ENCODE measurements around the gene NLRP14. TPM values are rescaled to one million over a fixed set of nuclear protein-coding genes. Genes with fewer than 3 reads are reported as not detected.

NLRP14 gene
- total and polyA plus RNA-seq, 2 of the 8 experiments (the other 6 are each of a cell fraction or from before 2014, with no cell fraction given) = 0.05 TPM; not detected in 1

Other genes starting within 250 kb of the NLRP14 start
- gene OR2AG2, start 248.5 kb upstream of the NLRP14 start, total RNA-seq (2021; fragmentation: NEBNext Ultra II Directional; extraction: Animal tissue kit (Norgen Biotek cat#: 25700)) = 0.17 and 0.22 TPM in 2 replicates
- 0.49 and 0.74 TPM in 2 replicates for gene OR2AG2, start 248.5 kb upstream of the NLRP14 start, polyA plus RNA-seq (2011; rRNA removed)
- gene OR2AG1, start 237.5 kb upstream of the NLRP14 start, total RNA-seq (2021; fragmentation: NEBNext Ultra II Directional; extraction: Animal tissue kit (Norgen Biotek cat#: 25700)) = not detected in 2 replicates
- gene OR2AG1, start 237.5 kb upstream of the NLRP14 start, polyA plus RNA-seq (2011; rRNA removed) = not detected in 2 replicates
- gene OR6A2, start 220.8 kb upstream of the NLRP14 start, total RNA-seq (2021; fragmentation: NEBNext Ultra II Directional; extraction: Animal tissue kit (Norgen Biotek cat#: 25700)) = 0.10 and 0.20 TPM in 2 replicates
- gene OR6A2, start 220.8 kb upstream of the NLRP14 start, polyA plus RNA-seq (2011; rRNA removed) = 0.14 TPM in 2 replicates
- gene OR10A5, start 174.8 kb upstream of the NLRP14 start, total RNA-seq (2021; fragmentation: NEBNext Ultra II Directional; extraction: Animal tissue kit (Norgen Biotek cat#: 25700)) = not detected in 2 replicates
- not detected in 2 replicates for gene OR10A5, start 174.8 kb upstream of the NLRP14 start, polyA plus RNA-seq (2011; rRNA removed)
- gene OR10A2, start 157.4 kb upstream of the NLRP14 start, total RNA-seq (2021; fragmentation: NEBNext Ultra II Directional; extraction: Animal tissue kit (Norgen Biotek cat#: 25700)) = not detected in 2 replicates
- not detected in 2 replicates for gene OR10A2, start 157.4 kb upstream of the NLRP14 start, polyA plus RNA-seq (2011; rRNA removed)
- not detected in 2 replicates for gene OR10A4, start 143.9 kb upstream of the NLRP14 start, total RNA-seq (2021; fragmentation: NEBNext Ultra II Directional; extraction: Animal tissue kit (Norgen Biotek cat#: 25700))
- gene OR10A4, start 143.9 kb upstream of the NLRP14 start, polyA plus RNA-seq (2011; rRNA removed) = not detected in 2 replicates
- gene OR2D2, start 128.0 kb upstream of the NLRP14 start, total RNA-seq (2021; fragmentation: NEBNext Ultra II Directional; extraction: Animal tissue kit (Norgen Biotek cat#: 25700)) = 0.29 TPM in 1 of 2 replicates, not detected in the other
- 0.08 and 0.15 TPM in 2 replicates for gene OR2D2, start 128.0 kb upstream of the NLRP14 start, polyA plus RNA-seq (2011; rRNA removed)
- not detected in 2 replicates for gene OR2D3, start 99.5 kb upstream of the NLRP14 start, total RNA-seq (2021; fragmentation: NEBNext Ultra II Directional; extraction: Animal tissue kit (Norgen Biotek cat#: 25700))
- gene OR2D3, start 99.5 kb upstream of the NLRP14 start, polyA plus RNA-seq (2011; rRNA removed) = not detected in 2 replicates
- 17.1 and 17.9 TPM in 2 replicates for gene ZNF215, start 94.1 kb upstream of the NLRP14 start, total RNA-seq (2021; fragmentation: NEBNext Ultra II Directional; extraction: Animal tissue kit (Norgen Biotek cat#: 25700))
- 4.3 and 6.4 TPM in 2 replicates for gene ZNF215, start 94.1 kb upstream of the NLRP14 start, polyA plus RNA-seq (2011; rRNA removed)
- 3.2 and 5.0 TPM in 2 replicates for gene ZNF214, start 133 bp upstream of the NLRP14 start, total RNA-seq (2021; fragmentation: NEBNext Ultra II Directional; extraction: Animal tissue kit (Norgen Biotek cat#: 25700))
- 0.71 and 0.80 TPM in 2 replicates for gene ZNF214, start 133 bp upstream of the NLRP14 start, polyA plus RNA-seq (2011; rRNA removed)
- gene RBMXL2, start 68.5 kb downstream of the NLRP14 start, total RNA-seq (2021; fragmentation: NEBNext Ultra II Directional; extraction: Animal tissue kit (Norgen Biotek cat#: 25700)) = not detected in 2 replicates
- gene RBMXL2, start 68.5 kb downstream of the NLRP14 start, polyA plus RNA-seq (2011; rRNA removed) = not detected in 2 replicates
- gene SYT9, start 231.4 kb downstream of the NLRP14 start, total RNA-seq (2021; fragmentation: NEBNext Ultra II Directional; extraction: Animal tissue kit (Norgen Biotek cat#: 25700)) = 2.4 and 2.9 TPM in 2 replicates
- gene SYT9, start 231.4 kb downstream of the NLRP14 start, polyA plus RNA-seq (2011; rRNA removed) = 1.3 and 1.5 TPM in 2 replicates